Measurements from ENCODE around the gene ZNF697.

DNA sequence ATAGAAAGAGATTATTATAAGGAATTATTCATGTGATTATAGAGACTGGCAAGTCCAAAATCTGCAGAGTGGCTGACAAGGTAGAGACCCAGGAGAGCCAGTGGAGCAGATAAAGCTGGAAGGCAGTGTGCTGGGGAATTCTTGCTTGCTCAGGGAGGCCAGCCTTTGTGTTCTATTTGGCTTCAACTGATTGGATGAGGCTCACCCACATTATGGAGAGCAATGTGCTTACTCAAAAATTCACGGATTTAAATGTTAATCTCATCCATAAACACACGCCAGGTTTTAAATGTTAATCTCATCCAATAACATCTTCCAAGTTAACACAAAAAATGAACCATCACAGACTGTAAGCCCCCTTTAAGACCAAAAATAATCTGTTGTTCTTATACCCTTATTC is 33.5 kb upstream of the ZNF697 start:
- TF ChIP-seq, protein P1, sequence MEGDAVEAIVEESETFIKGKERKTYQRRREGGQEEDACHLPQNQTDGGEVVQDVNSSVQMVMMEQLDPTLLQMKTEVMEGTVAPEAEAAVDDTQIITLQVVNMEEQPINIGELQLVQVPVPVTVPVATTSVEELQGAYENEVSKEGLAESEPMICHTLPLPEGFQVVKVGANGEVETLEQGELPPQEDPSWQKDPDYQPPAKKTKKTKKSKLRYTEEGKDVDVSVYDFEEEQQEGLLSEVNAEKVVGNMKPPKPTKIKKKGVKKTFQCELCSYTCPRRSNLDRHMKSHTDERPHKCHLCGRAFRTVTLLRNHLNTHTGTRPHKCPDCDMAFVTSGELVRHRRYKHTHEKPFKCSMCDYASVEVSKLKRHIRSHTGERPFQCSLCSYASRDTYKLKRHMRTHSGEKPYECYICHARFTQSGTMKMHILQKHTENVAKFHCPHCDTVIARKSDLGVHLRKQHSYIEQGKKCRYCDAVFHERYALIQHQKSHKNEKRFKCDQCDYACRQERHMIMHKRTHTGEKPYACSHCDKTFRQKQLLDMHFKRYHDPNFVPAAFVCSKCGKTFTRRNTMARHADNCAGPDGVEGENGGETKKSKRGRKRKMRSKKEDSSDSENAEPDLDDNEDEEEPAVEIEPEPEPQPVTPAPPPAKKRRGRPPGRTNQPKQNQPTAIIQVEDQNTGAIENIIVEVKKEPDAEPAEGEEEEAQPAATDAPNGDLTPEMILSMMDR (optimal IDR thresholded peaks at IDR 0.05 in 1 of 3, IDR thresholded peaks at IDR 0.05 in 1 of 3, conservative IDR thresholded peaks at IDR 0.05 in 1 of 3; ENCODE audit: extremely low read depth in 1 of 3, insufficient read depth in 2 of 3, low read length in 3 of 3): no peak
- TF ChIP-seq EZH2 (IDR thresholded peaks at IDR 0.05; ENCODE audit: low read length): no peak

Data from keratinocyte (primary cell).